Stimulated activated CD4-positive, alpha-beta T cell treated with anti-CD3 and anti-CD28 coated beads, Interleukin-2, amount 100 ng/mL, for 24 hours (primary cell): Measurements from ENCODE around the gene TCERG1L.

Source experiments
- DNase-seq, 2 donors: peaks; one replicate each; pipeline ENCODE4 v3.0.0-alpha.2; 2020

The TCERG1L gene

GRCh38 chr10:131206111-131206995, 105.2 kb downstream of the TCERG1L start:
- no peak for DNase-seq

GRCh38 chr10:131205556-131205955, 106.0 kb downstream of the TCERG1L start:
- DNase-seq: no peak

- no peak for DNase-seq
These were observed 106.9 kb downstream of the TCERG1L start for GRCh38 chr10:131204406-131205152.

GRCh38 chr10:131203456-131204357, 107.8 kb downstream of the TCERG1L start:
- no peak for DNase-seq

GRCh38 chr10:131202990-131203389, 108.5 kb downstream of the TCERG1L start:
- DNase-seq: no peak

- no peak for DNase-seq
These were observed 109.6 kb downstream of the TCERG1L start for GRCh38 chr10:131201741-131202515.

- no peak for DNase-seq
These were observed 110.6 kb downstream of the TCERG1L start for GRCh38 chr10:131200856-131201470.

GRCh38 chr10:131199646-131200045, 111.9 kb downstream of the TCERG1L start:
- DNase-seq: no peak

GRCh38 chr10:131198843-131199242, 112.7 kb downstream of the TCERG1L start:
- DNase-seq: no peak

- no peak for DNase-seq
These were observed 113.1 kb downstream of the TCERG1L start for GRCh38 chr10:131198401-131198800.

- peak in 1 of 2 donors; percentile 0 for DNase-seq
These were observed 115.2 kb downstream of the TCERG1L start for GRCh38 chr10:131196176-131196885.

- no peak for DNase-seq
These were observed 115.9 kb downstream of the TCERG1L start for GRCh38 chr10:131195558-131196159.

GRCh38 chr10:131195116-131195515, 116.4 kb downstream of the TCERG1L start:
- no peak for DNase-seq

GRCh38 chr10:131193923-131194322, 117.6 kb downstream of the TCERG1L start:
- DNase-seq: no peak

GRCh38 chr10:131188494-131188893, 123.0 kb downstream of the TCERG1L start:
- DNase-seq: no peak

- no peak for DNase-seq
These were observed 123.6 kb downstream of the TCERG1L start for GRCh38 chr10:131187926-131188325.

- no peak for DNase-seq
These were observed 124.2 kb downstream of the TCERG1L start for GRCh38 chr10:131187274-131187673.

- DNase-seq: no peak
These were observed 124.8 kb downstream of the TCERG1L start for GRCh38 chr10:131186547-131187253.

GRCh38 chr10:131184503-131184902, 127.0 kb downstream of the TCERG1L start:
- DNase-seq: no peak

- DNase-seq: no peak
These were observed 127.9 kb downstream of the TCERG1L start for GRCh38 chr10:131183546-131184045.
